ACC112 (cell line): Measurements from ENCODE around the gene AGAP1.

Source experiments
- H2AFZ ChIP-seq: fragments of 200-600 bp; sonication (generic); one replicate; pipeline ENCODE4 v1.6.0; 2017; ENCODE audit warnings: antibody characterized with exemption, low read length; ENCODE audit not compliant: unreplicated experiment
- H3K27ac ChIP-seq: fragments of 200-600 bp; sonication (generic); 2 replicates; pipeline ENCODE4 v1.5.1; 2014; ENCODE audit warnings: low read depth, mild to moderate bottlenecking, antibody characterized with exemption, low read length, moderate library complexity
- H3K27me3 ChIP-seq: fragments of 200-600 bp; sonication (generic); 2 replicates; pipeline ENCODE4 v1.6.1; 2014; ENCODE audit warnings: mild to moderate bottlenecking, antibody characterized with exemption, low read length, moderate library complexity, mixed read lengths; ENCODE audit not compliant: insufficient read depth
- H3K36me3 ChIP-seq: fragments of 200-600 bp; sonication (generic); 2 replicates; pipeline ENCODE4 v1.6.1; 2016; ENCODE audit warnings: mild to moderate bottlenecking, antibody characterized with exemption, low read length, moderate library complexity, mixed read lengths; ENCODE audit not compliant: insufficient read depth
- H3K4me1 ChIP-seq: fragments of 200-600 bp; sonication (generic); one replicate; pipeline ENCODE4 v1.6.1; 2016; ENCODE audit warnings: low read length, mixed read lengths; ENCODE audit not compliant: insufficient read depth, unreplicated experiment, control insufficient read depth
- H3K4me3 ChIP-seq: fragments of 200-600 bp; sonication (generic); 2 replicates; pipeline ENCODE4 v1.5.1; 2014; ENCODE audit warnings: mild to moderate bottlenecking, low read depth, low read length
- H3K79me2 ChIP-seq: fragments of 200-600 bp; sonication (generic); one replicate; pipeline ENCODE4 v1.6.0; 2016; ENCODE audit warnings: low read length; ENCODE audit not compliant: control insufficient read depth, unreplicated experiment, insufficient read depth

Gene AGAP1

GRCh38 chr2:235711527-235711926 is 217.7 kb downstream of the AGAP1 start:
- H3K36me3 ChIP-seq = 0 out of 2 replicates have a peak, but pooled peaks cover 3% of the 10 kb centered on the region
- no peak overlapping the region for H3K27ac ChIP-seq
- H3K4me3 ChIP-seq = no peak overlapping the region
- peaks cover 10% of the 10 kb centered on the region for H3K79me2 ChIP-seq
- peaks cover 16% of the 10 kb centered on the region for H3K4me1 ChIP-seq
- no peak overlapping the region for H2AFZ ChIP-seq
- H3K27me3 ChIP-seq = no peaks in the 10 kb centered on the region

- H3K27me3 ChIP-seq = no peaks in the 10 kb centered on the region
- no peak overlapping the region for H3K27ac ChIP-seq
- no peak overlapping the region for H3K4me3 ChIP-seq
- H2AFZ ChIP-seq = no peak overlapping the region
- H3K79me2 ChIP-seq = peaks cover 10% of the 10 kb centered on the region
- H3K4me1 ChIP-seq = peaks cover 16% of the 10 kb centered on the region
- 0 out of 2 replicates have a peak, but pooled peaks cover 3% of the 10 kb centered on the region for H3K36me3 ChIP-seq
Observed at GRCh38 chr2:235712176-235712575, 218.3 kb downstream of the AGAP1 start.

GRCh38 chr2:235713189-235713588 is 219.3 kb downstream of the AGAP1 start:
- Histone ChIP-seq H3K79me2 (peaks cover 1% of the 10 kb centered on the region), H3K27me3 (no peaks in the 10 kb centered on the region), H3K4me3 (no peak overlapping the region), H2AFZ (no peak overlapping the region), H3K4me1 (peaks cover 16% of the 10 kb centered on the region), H3K36me3 (0 out of 2 replicates have a peak, but pooled peaks cover 3% of the 10 kb centered on the region), H3K27ac (no peak overlapping the region)

GRCh38 chr2:235715601-235716000 is 221.8 kb downstream of the AGAP1 start:
- H3K4me1 ChIP-seq = no peaks in the 10 kb centered on the region
- no peak overlapping the region for H2AFZ ChIP-seq
- 0 out of 2 replicates have a peak, but pooled peaks cover 3% of the 10 kb centered on the region for H3K36me3 ChIP-seq
- H3K79me2 ChIP-seq = no peaks in the 10 kb centered on the region
- H3K27me3 ChIP-seq = no peaks in the 10 kb centered on the region
- H3K27ac ChIP-seq = no peak overlapping the region
- H3K4me3 ChIP-seq = no peak overlapping the region

GRCh38 chr2:235716875-235717496 is 223.1 kb downstream of the AGAP1 start:
- no peaks in the 10 kb centered on the region for H3K27me3 ChIP-seq
- H3K4me1 ChIP-seq = no peaks in the 10 kb centered on the region
- H3K4me3 ChIP-seq = no peak overlapping the region
- no peaks in the 10 kb centered on the region for H3K79me2 ChIP-seq
- no peaks in the 10 kb centered on the region for H3K36me3 ChIP-seq
- H2AFZ ChIP-seq = no peak overlapping the region
- H3K27ac ChIP-seq = no peak overlapping the region

GRCh38 chr2:235719146-235719942 is 225.5 kb downstream of the AGAP1 start:
- no peak overlapping the region for H3K4me3 ChIP-seq
- no peak overlapping the region for H3K27ac ChIP-seq
- no peaks in the 10 kb centered on the region for H3K79me2 ChIP-seq
- H2AFZ ChIP-seq = no peak overlapping the region
- H3K36me3 ChIP-seq = no peaks in the 10 kb centered on the region
- H3K4me1 ChIP-seq = no peaks in the 10 kb centered on the region
- H3K27me3 ChIP-seq = no peaks in the 10 kb centered on the region

- Histone ChIP-seq H3K36me3 (0 out of 2 replicates have a peak, but pooled peaks cover 3% of the 10 kb centered on the region), H3K27me3 (no peaks in the 10 kb centered on the region), H3K4me3 (no peak overlapping the region), H3K4me1 (no peaks in the 10 kb centered on the region), H2AFZ (no peak overlapping the region), H3K27ac (no peak overlapping the region), H3K79me2 (no peaks in the 10 kb centered on the region)
Observed at GRCh38 chr2:235721625-235722024, 227.8 kb downstream of the AGAP1 start.

GRCh38 chr2:235722869-235723268 is 229.0 kb downstream of the AGAP1 start:
- H3K4me3 ChIP-seq = no peak overlapping the region
- no peaks in the 10 kb centered on the region for H3K4me1 ChIP-seq
- H3K27ac ChIP-seq = no peak overlapping the region
- H2AFZ ChIP-seq = no peak overlapping the region
- H3K36me3 ChIP-seq = 0 out of 2 replicates have a peak, but pooled peaks cover 3% of the 10 kb centered on the region
- H3K79me2 ChIP-seq = no peaks in the 10 kb centered on the region
- H3K27me3 ChIP-seq = no peaks in the 10 kb centered on the region

GRCh38 chr2:235723371-235723770 is 229.5 kb downstream of the AGAP1 start:
- H3K27me3 ChIP-seq = no peaks in the 10 kb centered on the region
- no peak overlapping the region for H3K4me3 ChIP-seq
- H3K4me1 ChIP-seq = no peaks in the 10 kb centered on the region
- H3K27ac ChIP-seq = no peak overlapping the region
- H3K79me2 ChIP-seq = no peaks in the 10 kb centered on the region
- H3K36me3 ChIP-seq = 0 out of 2 replicates have a peak, but pooled peaks cover 3% of the 10 kb centered on the region
- H2AFZ ChIP-seq = no peak overlapping the region

GRCh38 chr2:235723811-235724465 is 230.1 kb downstream of the AGAP1 start:
- Histone ChIP-seq H3K4me1 (no peaks in the 10 kb centered on the region), H3K27me3 (no peaks in the 10 kb centered on the region), H2AFZ (no peak overlapping the region), H3K27ac (no peak overlapping the region), H3K36me3 (0 out of 2 replicates have a peak, but pooled peaks cover 3% of the 10 kb centered on the region), H3K79me2 (no peaks in the 10 kb centered on the region), H3K4me3 (no peak overlapping the region)
